Vagina (tissue), 2 donors: Measurements from ENCODE around the gene TMEM92. TPM values are rescaled to one million over a fixed set of nuclear protein-coding genes. Genes with fewer than 3 reads are reported as not detected.
A peak's percentile ranks its signal among the peaks of the same experiment; 100 is the strongest.
"Not testable (repeated sequence)": the region's sequence is repeated elsewhere in the genome, so short reads cannot be mapped to it uniquely, and the experiment has no call there.

Source experiments
- DNase-seq, 2 donors: peaks; one replicate each; pipeline ENCODE4 v3.0.0-alpha.2; 2017; ENCODE audit errors: extremely low spot score in 2 of 2
- H3K27ac ChIP-seq: fragments of 200-600 bp; sonication (generic); one replicate; pipeline ENCODE4 v1.5.1; 2019
- H3K27me3 ChIP-seq: fragments of 200-600 bp; sonication (generic); one replicate; pipeline ENCODE4 v1.5.1; 2019
- H3K36me3 ChIP-seq, 2 donors: fragments of 200-600 bp; sonication (generic); one replicate each; pipeline ENCODE4 v1.5.1; 2017 to 2019
- H3K4me1 ChIP-seq: fragments of 200-600 bp; sonication (generic); one replicate; pipeline ENCODE4 v1.5.1; 2019
- H3K4me3 ChIP-seq, 2 donors: fragments of 200-600 bp; sonication (generic); 1 replicate in 1 of 2; 2 replicates in 1 of 2; pipeline ENCODE4 v1.5.1; 2016 to 2019
- H3K9me3 ChIP-seq: fragments of 200-600 bp; sonication (generic); one replicate; pipeline ENCODE4 v1.5.1; 2019
- POLR2A ChIP-seq, 2 donors: fragments of 450-650 bp; IDR thresholded peaks; one replicate each; pipeline ENCODE4 v1.6.1; 2017; ENCODE audit warnings: antibody characterized with exemption in 2 of 2, mild to moderate bottlenecking in 2 of 2, moderate library complexity in 2 of 2
- POLR2AphosphoS5 ChIP-seq, 2 donors: sonication (generic); formaldehyde crosslinking; IDR thresholded peaks; one replicate each; pipeline ENCODE4 v1.9.0; 2017; ENCODE audit warnings: antibody characterized with exemption in 2 of 2, mild to moderate bottlenecking in 2 of 2, low read depth in 1 of 2; ENCODE audit not compliant: insufficient read depth in 1 of 2
- intact Hi-C: fragments of 100-400 bp; cut with DNase I; formaldehyde crosslinking; loops from one replicate; pipeline ENCODE4 v1.15.1; 2023
- total RNA-seq: library from RNA; depleted of rRNA; stranded (reverse); fragments of >200 nt; gene quantifications from one replicate; pipeline ENCODE4 v1.2.3, GENCODE V29; 2016
- TF ChIP-seq, protein P1 (sequence below), 3 experiments: fragments of 450-650 bp in 2 of 3; fragments of 200-600 bp in 1 of 3; sonication (generic) in 1 of 3; IDR thresholded peaks; one replicate each; pipeline ENCODE4 v1.5.1; 2017 to 2019; ENCODE audit warnings: antibody characterized with exemption in 3 of 3, mild to moderate bottlenecking in 2 of 3, moderate library complexity in 2 of 3

The TMEM92 gene
- total RNA-seq, 1 donor from 2014 or later = 0.74 TPM

DNA sequence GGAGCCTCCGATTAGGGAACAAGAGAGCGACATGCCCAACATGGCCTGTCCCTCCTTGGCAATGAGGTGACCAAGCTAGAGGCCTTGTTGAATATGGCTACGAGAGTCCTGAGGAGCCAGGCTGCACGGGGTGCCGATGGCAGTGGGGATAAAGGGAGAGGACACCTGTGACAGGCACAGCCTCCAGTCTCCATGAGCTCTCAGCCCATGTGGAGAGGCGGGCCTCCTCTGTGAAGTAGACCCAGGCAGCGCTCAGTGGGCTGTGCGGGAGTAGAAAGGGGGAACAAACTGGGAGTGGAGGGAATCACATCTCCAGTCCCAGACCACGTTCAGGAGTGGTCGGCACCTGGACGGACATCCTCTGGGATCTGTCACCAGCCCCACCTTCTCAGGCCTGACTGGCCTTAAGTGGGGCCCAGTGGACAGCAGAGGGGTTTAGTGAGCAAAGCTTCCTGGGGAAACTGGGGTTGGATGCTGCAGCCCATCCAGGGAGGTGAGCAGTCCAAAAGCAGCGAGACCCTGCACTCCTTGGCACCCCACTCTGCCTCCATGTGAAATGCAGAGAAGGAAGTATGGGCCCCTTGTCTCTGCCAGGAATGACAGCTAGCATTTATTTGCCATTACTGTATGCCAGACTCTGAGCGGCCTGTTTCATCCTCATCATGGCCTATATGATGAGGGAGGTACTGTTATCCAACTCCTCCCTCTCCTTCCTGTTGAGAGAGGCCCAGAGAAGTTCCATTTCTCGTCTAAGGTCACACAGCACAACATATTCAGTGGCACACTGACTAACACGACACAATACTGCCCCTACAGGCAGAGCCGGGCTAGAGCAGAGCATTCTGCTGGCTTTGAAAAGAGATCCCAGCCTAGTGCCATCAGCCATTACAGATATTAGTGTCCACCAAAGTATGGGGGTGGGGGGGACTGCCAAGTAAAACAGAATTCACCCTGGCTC, 4.5 kb upstream of the TMEM92 start:
- H3K27me3 ChIP-seq = no peaks in the 10 kb centered on the region
- peak in 1 of 2 donors; percentile 86 for DNase-seq
- peaks cover 83% of the 10 kb centered on the region for H3K4me1 ChIP-seq
- peak overlapping the region in 1 of 2 donors; percentile 14 for H3K4me3 ChIP-seq
- no peaks in the 10 kb centered on the region for H3K36me3 ChIP-seq
- intact Hi-C loops = loop anchor here (5.0 kb wide), 1 partner anchor 47 kb away; no protein-coding TSS in a partner anchor
- H3K27ac ChIP-seq = peak overlapping the region; percentile 93
- H3K9me3 ChIP-seq = no peaks in the 10 kb centered on the region
- peak in 1 of 2 donors; percentile 18 for TF ChIP-seq POLR2AphosphoS5 (IDR thresholded peaks at IDR 0.05; ENCODE audit: insufficient read depth in 1 of 2, low read depth in 1 of 2)
- TF ChIP-seq, protein P1, sequence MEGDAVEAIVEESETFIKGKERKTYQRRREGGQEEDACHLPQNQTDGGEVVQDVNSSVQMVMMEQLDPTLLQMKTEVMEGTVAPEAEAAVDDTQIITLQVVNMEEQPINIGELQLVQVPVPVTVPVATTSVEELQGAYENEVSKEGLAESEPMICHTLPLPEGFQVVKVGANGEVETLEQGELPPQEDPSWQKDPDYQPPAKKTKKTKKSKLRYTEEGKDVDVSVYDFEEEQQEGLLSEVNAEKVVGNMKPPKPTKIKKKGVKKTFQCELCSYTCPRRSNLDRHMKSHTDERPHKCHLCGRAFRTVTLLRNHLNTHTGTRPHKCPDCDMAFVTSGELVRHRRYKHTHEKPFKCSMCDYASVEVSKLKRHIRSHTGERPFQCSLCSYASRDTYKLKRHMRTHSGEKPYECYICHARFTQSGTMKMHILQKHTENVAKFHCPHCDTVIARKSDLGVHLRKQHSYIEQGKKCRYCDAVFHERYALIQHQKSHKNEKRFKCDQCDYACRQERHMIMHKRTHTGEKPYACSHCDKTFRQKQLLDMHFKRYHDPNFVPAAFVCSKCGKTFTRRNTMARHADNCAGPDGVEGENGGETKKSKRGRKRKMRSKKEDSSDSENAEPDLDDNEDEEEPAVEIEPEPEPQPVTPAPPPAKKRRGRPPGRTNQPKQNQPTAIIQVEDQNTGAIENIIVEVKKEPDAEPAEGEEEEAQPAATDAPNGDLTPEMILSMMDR (IDR thresholded peaks at IDR 0.05) = peak; percentile 47 to 76 (median 67)
- no peak for TF ChIP-seq POLR2A (IDR thresholded peaks at IDR 0.05)

DNA sequence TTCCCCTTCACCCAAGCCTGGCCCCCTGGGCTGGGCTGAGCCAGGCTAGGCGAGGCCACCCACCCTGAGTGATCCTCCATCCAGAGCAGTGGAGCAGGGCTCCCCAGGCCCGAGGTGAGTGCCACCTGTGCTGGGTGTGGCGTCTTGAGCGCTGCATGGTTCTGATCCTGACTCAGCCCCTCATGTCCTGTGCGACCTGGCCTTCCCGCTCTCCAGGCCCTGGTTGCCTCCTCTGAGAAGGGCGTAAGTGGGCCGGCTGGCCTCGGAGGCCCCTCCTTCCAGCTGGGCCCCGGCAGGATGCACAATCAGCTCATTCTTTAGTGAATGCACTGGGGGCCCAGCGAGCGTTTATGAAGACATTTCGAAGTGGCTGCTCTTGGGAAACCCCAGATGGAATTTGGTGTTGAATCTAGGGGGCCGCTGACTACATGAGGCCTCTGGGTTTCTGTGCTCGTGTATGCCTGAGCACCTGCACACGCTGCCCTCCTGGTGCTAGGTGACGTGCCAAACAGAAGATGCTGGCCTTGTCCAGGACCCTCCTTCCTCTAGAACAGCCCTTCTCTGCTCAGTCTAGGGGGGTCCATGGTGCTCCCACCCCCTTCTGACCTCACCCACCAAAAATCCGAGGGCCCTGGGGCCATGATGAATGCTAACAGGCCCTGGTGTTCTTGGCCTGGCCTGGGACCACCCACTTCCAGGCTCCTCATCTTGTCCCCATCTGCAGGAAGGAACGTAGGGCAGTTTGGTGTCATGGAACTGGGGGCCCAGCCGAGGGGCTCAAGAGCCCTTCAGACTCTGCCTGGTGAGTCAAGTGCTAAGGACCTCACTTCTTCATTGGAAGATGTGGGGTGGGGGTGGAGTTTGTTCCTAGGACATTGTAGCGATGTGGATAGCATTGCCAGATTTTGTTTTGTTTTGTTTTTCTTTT, 3.6 kb upstream of the TMEM92 start:
- TF ChIP-seq POLR2A (IDR thresholded peaks at IDR 0.05) (no peak), POLR2AphosphoS5 (IDR thresholded peaks at IDR 0.05; ENCODE audit: insufficient read depth in 1 of 2, low read depth in 1 of 2) (peak in 1 of 2 donors; percentile 82)
- TF ChIP-seq, protein P1 (IDR thresholded peaks at IDR 0.05) = peak in 1 of 3 experiments; percentile 11
- intact Hi-C loops = no loop called here
- Histone ChIP-seq H3K4me3 (peak overlapping the region in 1 of 2 donors; percentile 14), H3K36me3 (no peaks in the 10 kb centered on the region), H3K4me1 (peaks cover 75% of the 10 kb centered on the region), H3K9me3 (no peaks in the 10 kb centered on the region), H3K27ac (peak overlapping the region; percentile 93), H3K27me3 (no peaks in the 10 kb centered on the region)
- no peak for DNase-seq

- H3K27me3 ChIP-seq, H3K9me3 ChIP-seq, DNase-seq, intact Hi-C loops, H3K36me3 ChIP-seq, H3K4me3 ChIP-seq: not testable (repeated sequence)
- peaks cover 69% of the 10 kb centered on the region for H3K4me1 ChIP-seq
- H3K27ac ChIP-seq = peak overlapping the region; percentile 93
These were observed 2.9 kb upstream of the TMEM92 start for GRCh38 chr17:50271363-50271750.

GRCh38 chr17:50272246-50272645, 2.0 kb upstream of the TMEM92 start:
- peak overlapping the region; percentile 93 for H3K27ac ChIP-seq
- no peaks in the 10 kb centered on the region for H3K9me3 ChIP-seq
- no peak for DNase-seq
- no peaks in the 10 kb centered on the region for H3K36me3 ChIP-seq
- H3K4me3 ChIP-seq = peak overlapping the region; percentile 54 to 72
- no peaks in the 10 kb centered on the region for H3K27me3 ChIP-seq
- TF ChIP-seq, protein P1 (IDR thresholded peaks at IDR 0.05) = no peak
- TF ChIP-seq POLR2A (IDR thresholded peaks at IDR 0.05) (no peak), POLR2AphosphoS5 (IDR thresholded peaks at IDR 0.05; ENCODE audit: insufficient read depth in 1 of 2, low read depth in 1 of 2) (no peak)
- H3K4me1 ChIP-seq = peaks cover 60% of the 10 kb centered on the region
- intact Hi-C loops = no loop called here
